Measurements from ENCODE around the gene NRCAM. TPM values are rescaled to one million over a fixed set of nuclear protein-coding genes. Genes with fewer than 3 reads are reported as not detected.

NRCAM gene
- total and polyA plus RNA-seq, 7 donors, result 1.3 to 3.9 (median 1.8) TPM; not detected in 2

DNA sequence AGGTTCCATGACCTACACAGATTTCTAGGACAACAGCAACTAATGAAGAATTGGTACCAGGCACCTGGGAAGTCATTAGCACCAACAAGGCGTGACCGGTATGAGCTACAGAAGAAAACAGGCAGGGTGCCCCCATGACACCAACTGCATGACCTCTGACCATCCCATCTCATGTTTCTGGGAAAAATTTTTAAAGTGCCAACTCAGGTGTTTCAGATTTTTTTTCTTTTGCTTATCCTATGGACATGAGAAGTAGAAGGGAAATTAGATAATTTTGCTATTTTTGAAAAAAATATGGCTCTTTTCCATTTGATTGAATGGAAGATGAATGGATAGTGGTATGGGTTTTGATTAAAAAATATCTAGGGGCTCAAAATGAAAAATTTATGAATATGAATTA lies 154.8 kb downstream of the NRCAM start:
- TF ChIP-seq POLR2AphosphoS5 (IDR thresholded peaks at IDR 0.05) (no peak), EP300 (IDR thresholded peaks at IDR 0.05) (no peak), POLR2A (IDR thresholded peaks at IDR 0.05) (no peak)
- TF ChIP-seq, protein P1, sequence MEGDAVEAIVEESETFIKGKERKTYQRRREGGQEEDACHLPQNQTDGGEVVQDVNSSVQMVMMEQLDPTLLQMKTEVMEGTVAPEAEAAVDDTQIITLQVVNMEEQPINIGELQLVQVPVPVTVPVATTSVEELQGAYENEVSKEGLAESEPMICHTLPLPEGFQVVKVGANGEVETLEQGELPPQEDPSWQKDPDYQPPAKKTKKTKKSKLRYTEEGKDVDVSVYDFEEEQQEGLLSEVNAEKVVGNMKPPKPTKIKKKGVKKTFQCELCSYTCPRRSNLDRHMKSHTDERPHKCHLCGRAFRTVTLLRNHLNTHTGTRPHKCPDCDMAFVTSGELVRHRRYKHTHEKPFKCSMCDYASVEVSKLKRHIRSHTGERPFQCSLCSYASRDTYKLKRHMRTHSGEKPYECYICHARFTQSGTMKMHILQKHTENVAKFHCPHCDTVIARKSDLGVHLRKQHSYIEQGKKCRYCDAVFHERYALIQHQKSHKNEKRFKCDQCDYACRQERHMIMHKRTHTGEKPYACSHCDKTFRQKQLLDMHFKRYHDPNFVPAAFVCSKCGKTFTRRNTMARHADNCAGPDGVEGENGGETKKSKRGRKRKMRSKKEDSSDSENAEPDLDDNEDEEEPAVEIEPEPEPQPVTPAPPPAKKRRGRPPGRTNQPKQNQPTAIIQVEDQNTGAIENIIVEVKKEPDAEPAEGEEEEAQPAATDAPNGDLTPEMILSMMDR (IDR thresholded peaks at IDR 0.05), result no peak
- WGBS, 2 donors, result 94 to 98% methylated on average over 2 of the region's 2 CpGs
- no peaks in the 10 kb centered on the region for H3K27me3 ChIP-seq
- H3K4me1 ChIP-seq, result no peaks in the 10 kb centered on the region
- no peak for DNase-seq
- H3K36me3 ChIP-seq, result no peaks in the 10 kb centered on the region
- intact Hi-C loops (cut with DNase I), result no loop called here
- H3K4me3 ChIP-seq, result no peak overlapping the region
- H3K9me3 ChIP-seq, result no peaks in the 10 kb centered on the region
- H3K27ac ChIP-seq, result no peak overlapping the region

DNA sequence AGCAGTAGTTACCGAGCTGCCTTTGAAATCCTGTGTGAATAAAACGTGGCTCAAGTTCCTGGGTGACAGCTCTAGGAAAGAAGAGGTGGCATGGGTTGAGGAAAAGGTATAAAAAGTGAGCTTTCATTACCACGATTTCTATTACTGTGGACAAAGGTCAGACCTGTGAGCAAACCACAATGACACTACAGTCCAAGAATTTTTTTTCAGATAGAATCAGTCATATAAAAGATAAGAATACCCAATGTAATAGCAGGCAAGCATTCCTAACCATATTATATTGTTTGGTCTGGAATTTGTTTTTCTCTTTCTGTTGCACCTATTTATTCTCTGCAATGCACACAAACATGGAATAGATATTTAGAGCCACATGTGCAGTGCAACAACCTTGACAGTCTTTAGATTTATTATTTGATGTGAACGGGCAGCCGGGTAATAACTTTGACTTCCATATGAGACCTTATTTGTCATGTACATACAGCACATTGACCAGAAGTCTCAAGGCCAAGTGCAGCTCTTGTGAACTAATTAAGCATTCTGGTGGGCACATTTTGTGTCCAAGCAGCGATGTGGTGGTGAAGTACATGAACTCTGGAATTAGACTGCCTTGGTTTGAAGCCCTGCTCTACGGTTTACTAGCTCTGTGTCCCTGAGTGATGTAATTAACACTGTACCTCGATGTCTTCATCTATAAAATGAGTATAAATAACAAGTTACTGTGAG lies 156.8 kb downstream of the NRCAM start:
- Histone ChIP-seq H3K36me3 (no peaks in the 10 kb centered on the region), H3K9me3 (no peaks in the 10 kb centered on the region), H3K4me3 (no peak overlapping the region), H3K4me1 (no peaks in the 10 kb centered on the region), H3K27ac (no peak overlapping the region), H3K27me3 (no peaks in the 10 kb centered on the region)
- intact Hi-C loops (cut with DNase I), result no loop called here
- DNase-seq, result no peak
- WGBS, 2 donors, result 30 to 57% methylated on average over 8 of the region's 8 CpGs
- TF ChIP-seq POLR2AphosphoS5 (IDR thresholded peaks at IDR 0.05), result no peak
- TF ChIP-seq POLR2A (IDR thresholded peaks at IDR 0.05), result no peak
- TF ChIP-seq EP300 (IDR thresholded peaks at IDR 0.05), result no peak
- TF ChIP-seq, protein P1 (IDR thresholded peaks at IDR 0.05), result no peak

DNA sequence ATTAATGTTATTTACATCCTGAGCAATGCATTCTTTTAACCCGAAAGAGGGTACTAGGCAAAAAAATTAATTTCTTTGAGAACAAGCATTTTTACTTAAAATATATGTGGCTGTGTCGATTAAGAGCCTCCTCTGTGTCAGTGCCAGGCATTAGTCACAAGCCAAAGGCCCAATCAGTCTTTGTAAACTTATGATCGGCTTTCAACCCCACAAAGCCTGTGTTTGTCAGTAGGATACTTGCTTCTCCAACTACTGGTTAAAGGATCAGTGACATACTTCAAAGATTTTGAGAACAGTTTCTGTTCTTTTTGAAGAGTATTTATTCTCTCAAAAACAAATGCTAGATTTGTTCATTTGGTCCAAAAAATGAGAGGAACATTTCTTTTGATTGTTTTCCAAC lies 159.3 kb downstream of the NRCAM start:
- no peak for TF ChIP-seq EP300 (IDR thresholded peaks at IDR 0.05)
- TF ChIP-seq, protein P1 (IDR thresholded peaks at IDR 0.05), result no peak
- TF ChIP-seq POLR2A (IDR thresholded peaks at IDR 0.05), result no peak
- TF ChIP-seq POLR2AphosphoS5 (IDR thresholded peaks at IDR 0.05), result no peak
- no peaks in the 10 kb centered on the region for H3K9me3 ChIP-seq
- no peaks in the 10 kb centered on the region for H3K27me3 ChIP-seq
- no peaks in the 10 kb centered on the region for H3K4me1 ChIP-seq
- intact Hi-C loops (cut with DNase I), result no loop called here
- H3K27ac ChIP-seq, result no peak overlapping the region
- DNase-seq, result no peak
- no peak overlapping the region for H3K4me3 ChIP-seq
- WGBS, 2 donors, result 82 to 88% methylated on average over 3 of the region's 3 CpGs
- H3K36me3 ChIP-seq, result no peaks in the 10 kb centered on the region

DNA sequence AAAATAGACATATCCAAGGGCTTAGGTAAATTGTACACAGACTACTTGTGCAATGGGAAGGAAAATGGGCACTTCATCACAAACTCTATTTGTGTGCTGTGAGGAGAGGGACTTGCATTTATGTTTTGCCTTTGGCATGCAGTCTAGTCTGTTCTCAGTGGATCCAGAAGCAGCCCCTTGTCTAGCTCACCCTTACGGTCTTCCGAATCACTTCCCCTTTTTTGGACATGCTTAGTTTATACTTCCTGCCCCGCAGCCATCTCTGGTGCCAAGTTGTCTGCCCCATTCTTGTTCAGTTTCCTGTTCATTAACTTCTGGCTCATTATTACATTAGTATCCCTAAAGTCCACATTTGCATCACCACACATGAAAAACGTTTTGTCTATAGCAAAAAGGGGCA lies 161.6 kb downstream of the NRCAM start:
- WGBS, 2 donors, result 40 to 77% methylated on average over 4 of the region's 4 CpGs
- no peaks in the 10 kb centered on the region for H3K9me3 ChIP-seq
- H3K27ac ChIP-seq, result no peak overlapping the region
- H3K36me3 ChIP-seq, result no peaks in the 10 kb centered on the region
- H3K4me1 ChIP-seq, result no peaks in the 10 kb centered on the region
- TF ChIP-seq EP300 (IDR thresholded peaks at IDR 0.05) (no peak), POLR2AphosphoS5 (IDR thresholded peaks at IDR 0.05) (no peak), POLR2A (IDR thresholded peaks at IDR 0.05) (no peak)
- TF ChIP-seq, protein P1 (IDR thresholded peaks at IDR 0.05), result no peak
- intact Hi-C loops (cut with DNase I), result no loop called here
- H3K27me3 ChIP-seq, result no peaks in the 10 kb centered on the region
- DNase-seq, result no peak
- no peak overlapping the region for H3K4me3 ChIP-seq

DNA sequence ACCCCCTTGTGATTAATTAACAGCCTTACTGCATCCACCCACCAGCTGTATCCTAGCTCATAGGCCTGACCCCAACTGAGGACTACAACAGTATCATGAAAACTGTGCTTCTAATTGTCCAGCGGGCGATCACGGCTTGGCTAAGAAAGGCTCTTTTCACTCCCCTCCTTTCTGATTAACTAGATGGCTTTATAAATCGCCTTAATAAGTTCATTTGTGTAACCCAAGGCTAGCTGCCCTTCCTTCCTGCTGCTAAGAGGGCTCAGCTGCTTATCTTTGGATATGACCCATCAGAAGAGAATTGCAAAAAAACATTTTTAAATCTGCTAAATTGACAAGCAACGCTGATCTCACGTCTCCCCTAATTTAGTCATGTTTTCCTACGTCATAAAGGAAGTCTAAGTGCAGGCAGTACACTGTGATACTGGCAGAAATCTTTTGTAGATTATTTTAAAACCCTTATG lies 163.1 kb downstream of the NRCAM start:
- H3K27ac ChIP-seq, result no peak overlapping the region
- no peak overlapping the region for H3K4me3 ChIP-seq
- no peak for DNase-seq
- H3K27me3 ChIP-seq, result no peaks in the 10 kb centered on the region
- 62 to 76% methylated on average over 7 of the region's 7 CpGs for WGBS, 2 donors
- TF ChIP-seq, protein P1 (IDR thresholded peaks at IDR 0.05), result no peak
- TF ChIP-seq POLR2A (IDR thresholded peaks at IDR 0.05) (no peak), EP300 (IDR thresholded peaks at IDR 0.05) (no peak), POLR2AphosphoS5 (IDR thresholded peaks at IDR 0.05) (no peak)
- no peaks in the 10 kb centered on the region for H3K9me3 ChIP-seq
- no peaks in the 10 kb centered on the region for H3K4me1 ChIP-seq
- intact Hi-C loops (cut with DNase I), result no loop called here
- H3K36me3 ChIP-seq, result no peaks in the 10 kb centered on the region

Data from sigmoid colon (tissue), 7 donors.